Fibroblast of lung (primary cell): ENCODE results near the gene ARHGAP45.

ENCODE experiments used
- EZH2 ChIP-seq: IDR thresholded peaks from 2 replicates; pipeline ENCODE4 v1.5.1; 2012; ENCODE audit warnings: low read length, control low read depth, mild to moderate bottlenecking; ENCODE audit errors: missing control alignments
- TF ChIP-seq, protein P1 (sequence below), 2 donors: IDR thresholded peaks in 1 of 2; conservative IDR thresholded peaks in 1 of 2; 1 replicate in 1 of 2; 2 replicates in 1 of 2; pipeline ENCODE4 v1.5.1; 2011 to 2012; ENCODE audit warnings: low read length in 2 of 2, control low read depth in 1 of 2, inconsistent platforms in 1 of 2, low read depth in 1 of 2, mild to moderate bottlenecking in 1 of 2

DNA sequence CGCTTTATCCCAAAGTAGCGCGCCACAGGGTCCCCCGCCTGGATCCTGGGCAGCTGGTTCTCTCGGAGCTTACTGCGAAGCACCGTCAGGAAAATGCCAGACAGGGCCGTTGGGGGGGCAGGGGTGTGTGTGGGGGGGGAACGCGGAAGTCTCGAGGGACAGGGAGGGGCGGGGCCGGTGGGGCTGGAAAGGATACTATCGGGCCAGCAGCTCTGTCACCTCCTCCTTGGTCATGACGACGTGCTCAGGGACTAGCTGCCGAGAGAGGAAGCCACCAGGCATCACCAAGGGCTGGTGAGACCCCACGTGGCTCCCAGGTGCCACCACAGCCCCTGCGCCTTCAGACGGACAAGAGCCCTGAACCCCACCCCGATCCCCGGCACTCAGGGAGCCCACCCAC, 22.9 kb downstream of the ARHGAP45 start:
- TF ChIP-seq, protein P1, sequence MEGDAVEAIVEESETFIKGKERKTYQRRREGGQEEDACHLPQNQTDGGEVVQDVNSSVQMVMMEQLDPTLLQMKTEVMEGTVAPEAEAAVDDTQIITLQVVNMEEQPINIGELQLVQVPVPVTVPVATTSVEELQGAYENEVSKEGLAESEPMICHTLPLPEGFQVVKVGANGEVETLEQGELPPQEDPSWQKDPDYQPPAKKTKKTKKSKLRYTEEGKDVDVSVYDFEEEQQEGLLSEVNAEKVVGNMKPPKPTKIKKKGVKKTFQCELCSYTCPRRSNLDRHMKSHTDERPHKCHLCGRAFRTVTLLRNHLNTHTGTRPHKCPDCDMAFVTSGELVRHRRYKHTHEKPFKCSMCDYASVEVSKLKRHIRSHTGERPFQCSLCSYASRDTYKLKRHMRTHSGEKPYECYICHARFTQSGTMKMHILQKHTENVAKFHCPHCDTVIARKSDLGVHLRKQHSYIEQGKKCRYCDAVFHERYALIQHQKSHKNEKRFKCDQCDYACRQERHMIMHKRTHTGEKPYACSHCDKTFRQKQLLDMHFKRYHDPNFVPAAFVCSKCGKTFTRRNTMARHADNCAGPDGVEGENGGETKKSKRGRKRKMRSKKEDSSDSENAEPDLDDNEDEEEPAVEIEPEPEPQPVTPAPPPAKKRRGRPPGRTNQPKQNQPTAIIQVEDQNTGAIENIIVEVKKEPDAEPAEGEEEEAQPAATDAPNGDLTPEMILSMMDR (conservative IDR thresholded peaks at IDR 0.05 in 1 of 2, IDR thresholded peaks at IDR 0.05 in 1 of 2; ENCODE audit: low read depth in 1 of 2, low read length in 2 of 2), result no peak
- TF ChIP-seq EZH2, result no peak
